ENCODE data around the gene BICC1. TPM values are rescaled to one million over a fixed set of nuclear protein-coding genes. Genes with fewer than 3 reads are reported as not detected.
"Not testable (repeated sequence)": the region's sequence is repeated elsewhere in the genome, so short reads cannot be mapped to it uniquely, and the experiment has no call there.

Gene BICC1
- total RNA-seq, 1 experiment from 2014 or later: 15.2 TPM

GRCh38 chr10:58576751-58577436 lies 64.2 kb downstream of the BICC1 start:
- Histone ChIP-seq H3K27me3 (no peaks in the 10 kb centered on the region), H3K36me3 (no peaks in the 10 kb centered on the region), H3K4me3 (no peak overlapping the region), H3K9me3 (peaks cover 2% of the 10 kb centered on the region; the same call in 1 of the 2 replicates)
- no peak for DNase-seq

DNA sequence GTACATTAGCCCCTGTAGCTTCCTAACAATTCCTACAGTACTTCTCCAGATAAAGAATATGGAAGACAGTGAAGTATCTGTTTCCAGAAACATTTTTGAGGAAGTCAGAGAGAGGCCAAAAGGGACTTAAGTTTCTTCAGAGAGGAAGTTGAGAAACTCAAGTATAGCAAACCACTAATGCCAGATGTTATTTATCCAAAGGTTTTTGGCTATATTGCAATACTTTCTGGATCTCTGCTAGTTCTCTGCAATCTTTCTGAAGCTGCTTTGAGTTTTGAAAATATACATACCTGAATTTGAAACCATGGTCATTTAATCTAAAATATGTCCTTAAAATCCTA lies 64.7 kb downstream of the BICC1 start:
- Histone ChIP-seq H3K27me3 (no peaks in the 10 kb centered on the region), H3K9me3 (no peaks in the 10 kb centered on the region; the same call in 1 of the 2 replicates), H3K36me3 (no peaks in the 10 kb centered on the region), H3K4me3 (no peak overlapping the region)
- no peak for DNase-seq

DNA sequence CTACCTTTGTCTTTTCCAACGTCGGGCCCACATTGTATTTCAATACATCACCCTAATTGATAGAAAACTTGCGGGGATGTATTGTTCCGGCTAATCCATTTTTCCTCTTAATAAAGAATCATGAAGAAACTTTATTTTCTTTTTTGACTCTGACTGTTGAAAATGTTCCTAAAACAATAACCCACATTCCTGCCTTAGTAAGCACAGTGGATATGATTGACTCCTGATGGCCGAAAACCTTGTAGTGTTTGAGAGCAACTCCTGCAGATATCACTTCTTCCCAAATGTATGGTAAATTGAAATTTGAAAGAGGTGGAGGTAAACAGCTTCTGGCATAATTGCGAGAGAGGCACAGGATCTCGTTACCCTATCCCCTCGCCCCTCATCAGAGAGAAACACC lies 65.7 kb downstream of the BICC1 start:
- DNase-seq: no peak
- no peaks in the 10 kb centered on the region for H3K36me3 ChIP-seq
- H3K9me3 ChIP-seq: no peaks in the 10 kb centered on the region
- no peak overlapping the region for H3K4me3 ChIP-seq
- no peaks in the 10 kb centered on the region for H3K27me3 ChIP-seq

GRCh38 chr10:58579011-58579655 lies 66.5 kb downstream of the BICC1 start:
- Histone ChIP-seq H3K9me3 (no peaks in the 10 kb centered on the region), H3K36me3 (no peaks in the 10 kb centered on the region), H3K27me3 (no peaks in the 10 kb centered on the region), H3K4me3 (no peak overlapping the region)
- DNase-seq: no peak

DNA sequence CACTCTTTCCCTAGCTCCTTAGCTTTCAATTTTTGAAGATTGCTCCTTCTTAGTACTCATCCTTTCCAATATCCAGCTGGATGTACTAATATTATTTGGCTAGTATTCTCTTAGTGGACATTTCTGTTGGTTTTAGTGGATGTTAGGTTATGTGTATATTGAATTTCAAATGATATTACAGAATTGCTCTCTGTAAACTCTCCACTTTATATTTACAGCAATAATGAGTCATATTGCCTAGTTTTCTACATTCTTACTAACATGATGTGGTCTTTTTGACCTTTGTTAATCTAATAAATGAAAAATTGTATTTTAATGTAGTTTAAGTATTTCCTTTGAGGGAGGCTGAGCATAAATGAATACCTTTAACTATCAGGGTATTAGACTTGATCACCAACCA lies 69.4 kb downstream of the BICC1 start:
- Histone ChIP-seq H3K4me3 (no peak overlapping the region), H3K27me3 (no peaks in the 10 kb centered on the region), H3K36me3 (no peaks in the 10 kb centered on the region), H3K9me3 (no peaks in the 10 kb centered on the region)
- no peak for DNase-seq

- no peaks in the 10 kb centered on the region for H3K27me3 ChIP-seq
- no peak overlapping the region for H3K4me3 ChIP-seq
- no peak for DNase-seq
- H3K36me3 ChIP-seq: no peaks in the 10 kb centered on the region
- H3K9me3 ChIP-seq: no peaks in the 10 kb centered on the region; the same call in 1 of the 2 replicates
Measured at GRCh38 chr10:58585435-58585834, 72.8 kb downstream of the BICC1 start.

DNA sequence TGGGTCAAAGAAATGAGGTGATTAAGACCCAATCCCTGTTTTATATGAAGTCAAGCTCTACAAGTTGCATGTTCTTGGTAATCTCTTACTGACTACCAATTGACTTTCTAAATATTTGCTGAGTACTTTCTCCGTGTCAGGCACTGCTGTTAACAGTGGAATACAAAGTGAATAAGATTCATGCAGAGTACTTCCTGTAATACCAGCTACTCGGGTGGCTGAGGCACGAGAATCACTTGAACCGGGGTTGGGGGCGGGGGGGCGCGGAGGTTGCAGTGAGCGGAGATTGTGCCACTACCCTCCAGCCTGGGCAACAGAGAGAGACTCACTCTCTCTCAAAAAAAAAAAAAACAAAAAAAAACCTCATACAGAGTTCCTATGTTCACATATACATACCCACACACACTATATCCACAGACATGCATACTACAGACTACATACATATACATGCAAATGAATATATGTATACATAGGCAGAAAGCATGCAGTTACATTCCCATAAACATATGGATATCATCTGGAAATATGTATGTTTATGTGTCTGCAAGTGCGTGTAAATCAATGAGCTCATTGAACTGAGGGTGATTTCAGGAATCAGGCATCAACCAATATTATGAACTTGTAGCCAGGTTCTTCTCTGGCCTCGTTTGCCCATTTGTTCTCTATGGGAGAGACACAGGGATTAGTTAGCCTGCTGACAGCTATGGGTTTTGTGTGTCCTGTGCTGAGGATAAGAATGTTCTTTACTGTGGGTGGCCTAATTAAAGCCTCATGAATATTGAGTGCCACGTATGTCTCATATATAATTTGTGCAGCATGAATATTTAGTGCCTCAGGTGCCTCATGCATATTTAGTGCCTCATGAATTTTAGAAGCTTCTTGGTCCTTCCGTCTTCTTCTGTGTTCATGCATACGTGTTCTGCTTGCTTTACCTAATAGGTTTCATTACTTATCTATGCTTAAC lies 73.9 kb downstream of the BICC1 start:
- no peak for DNase-seq
- no peaks in the 10 kb centered on the region for H3K36me3 ChIP-seq

DNA sequence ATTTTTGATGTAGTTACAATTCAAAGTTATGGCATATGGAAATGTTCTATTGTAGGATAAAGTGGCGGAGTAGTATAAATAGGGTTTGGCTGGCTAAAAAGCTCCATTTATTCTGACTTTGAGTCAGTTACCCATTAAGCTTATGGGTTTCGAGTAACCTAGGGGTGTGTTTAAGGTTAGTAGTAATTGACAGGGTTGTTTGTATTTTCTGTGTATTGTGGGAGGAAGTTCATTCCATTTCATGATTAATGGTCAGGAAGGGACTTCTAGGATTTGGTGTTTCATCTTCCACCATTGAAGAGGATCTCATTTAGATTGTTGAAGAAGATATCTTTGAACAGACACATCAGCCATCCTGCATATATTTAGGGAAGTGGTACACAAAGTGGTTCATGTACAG lies 75.0 kb downstream of the BICC1 start:
- no peak for DNase-seq
- Histone ChIP-seq H3K9me3 (no peaks in the 10 kb centered on the region; the same call in 1 of the 2 replicates), H3K36me3 (no peaks in the 10 kb centered on the region), H3K27me3 (no peaks in the 10 kb centered on the region), H3K4me3 (no peak overlapping the region)

More for the DNA sequence above, 73.9 kb downstream of the BICC1 start:
- Histone ChIP-seq H3K9me3 (no peaks in the 10 kb centered on the region; the same call in 1 of the 2 replicates), H3K27me3 (no peaks in the 10 kb centered on the region), H3K4me3 (no peak overlapping the region)

GRCh38 chr10:58588673-58589265 lies 76.1 kb downstream of the BICC1 start:
- H3K9me3 ChIP-seq: no peaks in the 10 kb centered on the region; the same call in none of the 2 replicates
- no peaks in the 10 kb centered on the region for H3K36me3 ChIP-seq
- DNase-seq: peak; percentile 4
- H3K4me3 ChIP-seq: no peak overlapping the region
- no peaks in the 10 kb centered on the region for H3K27me3 ChIP-seq

GRCh38 chr10:58590152-58590840 lies 77.6 kb downstream of the BICC1 start:
- no peaks in the 10 kb centered on the region; the same call in none of the 2 replicates for H3K9me3 ChIP-seq
- H3K27me3 ChIP-seq: no peaks in the 10 kb centered on the region
- H3K36me3 ChIP-seq: no peaks in the 10 kb centered on the region
- DNase-seq: peak; percentile 85
- H3K4me3 ChIP-seq: no peak overlapping the region

GRCh38 chr10:58590924-58591323 lies 78.3 kb downstream of the BICC1 start:
- H3K4me3 ChIP-seq: no peak overlapping the region
- H3K27me3 ChIP-seq: no peaks in the 10 kb centered on the region
- H3K9me3 ChIP-seq: no peaks in the 10 kb centered on the region; the same call in none of the 2 replicates
- H3K36me3 ChIP-seq: no peaks in the 10 kb centered on the region
- no peak for DNase-seq

DNA sequence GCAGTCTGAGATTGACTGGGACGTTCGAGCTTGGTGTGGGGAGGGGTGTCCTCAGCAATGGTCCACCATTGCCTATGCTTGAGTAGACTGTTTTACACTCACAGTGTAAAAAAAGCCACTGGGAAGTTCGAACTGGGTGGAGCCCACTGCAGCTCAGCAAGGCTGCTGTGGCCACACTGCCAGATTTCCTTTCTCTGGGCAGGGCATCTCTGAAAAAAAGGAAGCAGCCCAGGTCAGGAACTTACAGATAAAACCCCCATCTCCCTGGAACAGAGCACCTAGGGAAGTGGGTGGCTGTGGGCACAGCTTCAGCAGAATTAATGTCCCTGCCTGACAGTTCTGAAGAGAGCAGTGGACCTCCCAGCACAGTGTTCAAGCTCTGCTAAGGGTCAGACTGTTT lies 80.3 kb downstream of the BICC1 start:
- no peaks in the 10 kb centered on the region for H3K36me3 ChIP-seq
- peaks cover 9% of the 10 kb centered on the region for H3K9me3 ChIP-seq
- no peaks in the 10 kb centered on the region for H3K27me3 ChIP-seq
- no peak for DNase-seq
- no peak overlapping the region for H3K4me3 ChIP-seq

DNA sequence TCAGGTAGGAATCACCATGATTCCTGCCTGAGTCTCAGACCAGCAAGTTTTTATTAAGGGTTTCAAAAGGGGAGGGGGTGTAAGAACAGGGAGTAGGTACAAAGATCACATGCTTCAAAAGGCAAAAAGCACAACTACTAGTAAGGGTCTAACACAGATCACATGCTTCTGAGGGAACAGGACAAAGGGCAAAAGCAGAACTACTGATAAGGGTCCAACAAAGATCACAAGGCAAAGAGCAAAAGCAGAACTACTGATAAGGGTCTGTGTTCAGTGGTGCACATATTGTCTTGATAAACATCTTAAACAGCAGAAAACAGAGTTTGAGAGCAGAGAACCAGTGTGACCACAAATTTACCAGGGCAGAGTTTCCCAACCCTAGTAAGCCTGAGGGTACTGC lies 84.5 kb downstream of the BICC1 start:
- not testable (repeated sequence) for H3K4me3 ChIP-seq, H3K27me3 ChIP-seq, DNase-seq, H3K36me3 ChIP-seq
- peaks cover 18% of the 10 kb centered on the region for H3K9me3 ChIP-seq

GRCh38 chr10:58599927-58600553 lies 87.4 kb downstream of the BICC1 start:
- Histone ChIP-seq H3K4me3 (no peak overlapping the region), H3K36me3 (no peaks in the 10 kb centered on the region; the same call in 1 of the 2 replicates), H3K9me3 (peaks cover 18% of the 10 kb centered on the region), H3K27me3 (no peaks in the 10 kb centered on the region)
- no peak for DNase-seq

GRCh38 chr10:58608351-58608750 lies 95.7 kb downstream of the BICC1 start:
- Histone ChIP-seq H3K9me3 (no peaks in the 10 kb centered on the region; the same call in 1 of the 2 replicates), H3K27me3 (no peaks in the 10 kb centered on the region), H3K4me3 (no peak overlapping the region), H3K36me3 (no peaks in the 10 kb centered on the region)
- DNase-seq: no peak

Data from MG63 (cell line).